ENCODE measurements around the gene UGT1A4. TPM values are rescaled to one million over a fixed set of nuclear protein-coding genes. Genes with fewer than 3 reads are reported as not detected.

The UGT1A4 gene
- total RNA-seq, 1 experiment from 2014 or later: 73.6 TPM

DNA sequence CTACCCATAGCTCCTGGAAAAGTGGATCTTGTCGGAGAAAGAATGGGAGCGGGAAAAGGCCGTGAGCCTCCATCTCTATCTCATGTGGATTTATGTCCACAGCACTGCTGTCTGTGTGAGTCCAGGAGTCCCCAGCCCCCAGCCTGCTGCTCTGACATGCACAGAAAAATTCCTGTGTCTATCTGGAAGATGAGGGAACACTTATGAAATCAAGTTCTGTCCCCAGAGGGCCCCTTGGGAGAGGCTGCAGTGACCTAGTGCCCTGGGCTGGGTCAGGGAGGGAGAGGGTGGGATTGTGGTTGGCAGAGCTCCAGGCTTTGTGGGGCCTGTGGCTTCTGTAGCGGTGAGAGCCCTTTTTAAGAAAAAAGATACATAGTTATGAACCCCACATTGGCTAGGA lies 98.2 kb downstream of the UGT1A4 start:
- no TSS peak for BruUV-seq (replicated peaks)
- Histone ChIP-seq H3F3A (ENCODE audit: insufficient read depth, low read depth) (no peaks in the 10 kb centered on the region), H3K4me2 (no peak overlapping the region), H3K36me3 (ENCODE audit: low read depth) (no peaks in the 10 kb centered on the region), H4K20me1 (ENCODE audit: insufficient read depth) (no peaks in the 10 kb centered on the region), H3K27ac (no peak overlapping the region), H3K4me3 (no peak overlapping the region), H3K9me2 (ENCODE audit: insufficient read depth) (no peaks in the 10 kb centered on the region), H3K79me2 (ENCODE audit: low read depth) (no peaks in the 10 kb centered on the region), H3K27me3 (ENCODE audit: insufficient read depth, low read depth) (no peaks in the 10 kb centered on the region), H2AFZ (no peak overlapping the region), H3K9me3 (ENCODE audit: insufficient read depth, low read depth) (no peaks in the 10 kb centered on the region), H3K4me1 (replicated peaks; ENCODE audit: insufficient read depth) (no peaks in the 10 kb centered on the region)
- intact Hi-C loops (cut with micrococcal nuclease; ENCODE audit: unreplicated experiment): no loop called here
- ChIA-PET CTCF (no interaction called here), POLR2A (ENCODE audit: unreplicated experiment) (no interaction called here)
- DNase-seq: no peak
- TF ChIP-seq, protein P1, sequence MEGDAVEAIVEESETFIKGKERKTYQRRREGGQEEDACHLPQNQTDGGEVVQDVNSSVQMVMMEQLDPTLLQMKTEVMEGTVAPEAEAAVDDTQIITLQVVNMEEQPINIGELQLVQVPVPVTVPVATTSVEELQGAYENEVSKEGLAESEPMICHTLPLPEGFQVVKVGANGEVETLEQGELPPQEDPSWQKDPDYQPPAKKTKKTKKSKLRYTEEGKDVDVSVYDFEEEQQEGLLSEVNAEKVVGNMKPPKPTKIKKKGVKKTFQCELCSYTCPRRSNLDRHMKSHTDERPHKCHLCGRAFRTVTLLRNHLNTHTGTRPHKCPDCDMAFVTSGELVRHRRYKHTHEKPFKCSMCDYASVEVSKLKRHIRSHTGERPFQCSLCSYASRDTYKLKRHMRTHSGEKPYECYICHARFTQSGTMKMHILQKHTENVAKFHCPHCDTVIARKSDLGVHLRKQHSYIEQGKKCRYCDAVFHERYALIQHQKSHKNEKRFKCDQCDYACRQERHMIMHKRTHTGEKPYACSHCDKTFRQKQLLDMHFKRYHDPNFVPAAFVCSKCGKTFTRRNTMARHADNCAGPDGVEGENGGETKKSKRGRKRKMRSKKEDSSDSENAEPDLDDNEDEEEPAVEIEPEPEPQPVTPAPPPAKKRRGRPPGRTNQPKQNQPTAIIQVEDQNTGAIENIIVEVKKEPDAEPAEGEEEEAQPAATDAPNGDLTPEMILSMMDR (conservative IDR thresholded peaks at IDR 0.05): no peak
- no peak for TF ChIP-seq EZH2 (IDR thresholded peaks at IDR 0.05; ENCODE audit: low read depth)

DNA sequence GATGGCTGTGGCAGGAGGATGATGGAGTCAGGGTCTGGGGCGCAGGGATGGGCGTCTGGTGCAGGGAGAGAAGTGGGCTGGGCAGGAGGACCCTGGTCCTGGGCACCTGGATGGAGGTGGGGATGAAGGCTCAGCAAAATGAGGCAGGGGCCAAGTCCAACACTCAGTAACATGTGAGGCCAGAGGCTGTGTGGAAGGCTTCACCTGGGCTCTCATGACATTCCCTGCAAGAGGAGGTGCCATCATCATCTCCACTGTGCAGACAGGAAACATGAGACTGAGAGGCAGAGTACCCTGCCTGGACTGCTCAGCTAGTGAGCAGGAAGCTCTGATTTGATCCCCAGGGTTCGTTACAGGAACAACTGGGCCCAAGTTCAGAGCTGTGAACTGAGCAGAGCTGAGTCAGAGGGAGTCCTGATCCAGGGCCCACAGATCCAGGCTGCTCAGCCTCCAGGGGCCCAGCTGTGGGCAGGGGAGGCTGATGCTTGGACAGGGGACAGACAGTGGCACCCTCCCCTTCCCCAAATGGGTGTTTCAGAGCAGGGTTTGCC lies 98.9 kb downstream of the UGT1A4 start:
- Histone ChIP-seq H3K27ac (no peak overlapping the region), H3K4me3 (no peak overlapping the region)
- POLR2A ChIA-PET (ENCODE audit: unreplicated experiment): interaction anchor here (0.7 kb wide), 1 partner anchor 117 kb away, joined by 3 read pairs; no protein-coding TSS in a partner anchor

DNA sequence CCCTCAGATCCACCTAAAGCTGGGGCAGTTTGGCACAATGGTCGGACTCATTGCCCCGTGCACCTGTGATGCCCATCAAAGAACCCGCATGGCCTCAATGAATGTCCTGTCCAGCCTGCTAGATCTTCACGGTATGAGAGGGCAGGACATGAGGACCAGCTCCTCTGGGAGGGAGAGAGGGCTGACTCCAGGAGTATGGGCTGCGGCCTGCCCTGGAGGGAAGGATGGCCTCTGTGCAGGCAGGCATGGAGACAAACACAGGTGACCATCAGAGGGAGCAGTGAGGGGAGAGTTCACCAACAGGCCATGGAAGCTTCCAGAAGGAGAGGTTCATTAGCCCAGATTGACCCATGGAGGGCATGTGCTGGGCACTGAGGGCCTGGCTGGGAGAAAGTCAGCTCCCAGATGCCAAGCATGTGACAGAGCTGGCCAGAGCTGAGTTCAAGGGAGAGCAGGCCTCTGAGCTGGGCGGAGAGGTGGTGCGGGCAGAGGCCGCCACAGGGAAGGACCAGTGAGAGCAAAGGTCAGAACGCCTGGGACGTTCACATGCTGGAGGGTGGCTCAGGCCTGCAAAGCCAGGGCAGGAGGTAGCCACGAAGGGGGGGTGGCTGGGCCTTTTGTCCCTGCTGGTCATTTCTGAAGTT lies 99.6 kb downstream of the UGT1A4 start:
- no peaks in the 10 kb centered on the region for H3K4me1 ChIP-seq (replicated peaks; ENCODE audit: insufficient read depth)
- ChIA-PET POLR2A (ENCODE audit: unreplicated experiment) (interaction anchor here (0.7 kb wide), 1 partner anchor 118 kb away, joined by 3 read pairs; no protein-coding TSS in a partner anchor), CTCF (no interaction called here)
- no peaks in the 10 kb centered on the region for H4K20me1 ChIP-seq (ENCODE audit: insufficient read depth)
- H3K4me2 ChIP-seq: no peak overlapping the region
- no peak overlapping the region for H2AFZ ChIP-seq
- DNase-seq: no peak
- H3K9me2 ChIP-seq (ENCODE audit: insufficient read depth): no peaks in the 10 kb centered on the region
- H3K27ac ChIP-seq: no peak overlapping the region
- no peaks in the 10 kb centered on the region for H3K9me3 ChIP-seq (ENCODE audit: insufficient read depth, low read depth)
- intact Hi-C loops (cut with micrococcal nuclease; ENCODE audit: unreplicated experiment): no loop called here
- no peaks in the 10 kb centered on the region for H3K27me3 ChIP-seq (ENCODE audit: insufficient read depth, low read depth)
- TF ChIP-seq, protein P1 (conservative IDR thresholded peaks at IDR 0.05): no peak
- no peak for TF ChIP-seq EZH2 (IDR thresholded peaks at IDR 0.05; ENCODE audit: low read depth)
- H3K79me2 ChIP-seq (ENCODE audit: low read depth): no peaks in the 10 kb centered on the region
- no TSS peak for BruUV-seq (replicated peaks)
- no peaks in the 10 kb centered on the region for H3K36me3 ChIP-seq (ENCODE audit: low read depth)
- H3K4me3 ChIP-seq: no peak overlapping the region
- no peaks in the 10 kb centered on the region for H3F3A ChIP-seq (ENCODE audit: insufficient read depth, low read depth)

More for the DNA sequence above, 98.9 kb downstream of the UGT1A4 start:
- CTCF ChIA-PET: no interaction called here
- BruUV-seq (replicated peaks): no TSS peak
- Histone ChIP-seq H3K36me3 (ENCODE audit: low read depth) (no peaks in the 10 kb centered on the region), H3F3A (ENCODE audit: insufficient read depth, low read depth) (no peaks in the 10 kb centered on the region), H3K4me2 (no peak overlapping the region), H2AFZ (no peak overlapping the region), H3K79me2 (ENCODE audit: low read depth) (no peaks in the 10 kb centered on the region), H3K9me2 (ENCODE audit: insufficient read depth) (no peaks in the 10 kb centered on the region), H3K27me3 (ENCODE audit: insufficient read depth, low read depth) (no peaks in the 10 kb centered on the region), H4K20me1 (ENCODE audit: insufficient read depth) (no peaks in the 10 kb centered on the region), H3K9me3 (ENCODE audit: insufficient read depth, low read depth) (no peaks in the 10 kb centered on the region), H3K4me1 (replicated peaks; ENCODE audit: insufficient read depth) (no peaks in the 10 kb centered on the region)
- TF ChIP-seq EZH2 (IDR thresholded peaks at IDR 0.05; ENCODE audit: low read depth): no peak
- no peak for DNase-seq
- intact Hi-C loops (cut with micrococcal nuclease; ENCODE audit: unreplicated experiment): no loop called here
